Endothelial cell of umbilical vein (primary cell): ENCODE results near the gene PPM1L. TPM values are rescaled to one million over a fixed set of nuclear protein-coding genes. Genes with fewer than 3 reads are reported as not detected.

Experiments
- BruUV-seq: library from RNA; stranded (reverse); fragments of 400-500 nt; replicated peaks from 2 replicates; lab custom pipeline; 2021; lab: Mats Ljungman, UMichigan
- CTCF ChIA-PET: fragments of 300-600, 350-600 bp; sonication (Branson Sonifier 250); formaldehyde crosslinking; loops from one replicate; lab custom pipeline; 2021; ENCODE audit warnings: antibody characterized with exemption, inconsistent platforms; lab: Charles Lee
- POLR2A ChIA-PET: fragments of 300-600, 350-600 bp; sonication (Branson Sonifier 250); formaldehyde crosslinking; loops from one replicate; lab custom pipeline; 2021; ENCODE audit warnings: antibody characterized with exemption, inconsistent platforms; lab: Charles Lee
- DNase-seq: peaks from one replicate; pipeline ENCODE4 v3.0.0-alpha.2; 2011; ENCODE audit warnings: low read depth, low spot score
- FAIRE-seq: peaks from 2 replicates; lab custom pipeline; 2011; peaks lifted over from hg19 to GRCh38; lab: Jason Lieb, UNC
- H2AFZ ChIP-seq: 2 replicates; pipeline ENCODE4 v1.6.0; 2012; ENCODE audit warnings: low read depth, low read length, control low read depth, inconsistent platforms
- H3K27ac ChIP-seq: 2 replicates; pipeline ENCODE4 v1.5.1; 2011; ENCODE audit warnings: low read depth, mild to moderate bottlenecking, control low read depth, low read length, moderate library complexity; ENCODE audit not compliant: insufficient read depth
- H3K27me3 ChIP-seq, 2 experiments: 2 replicates each; pipeline versions ENCODE4 v1.6.0 to v1.6.1; 2011; ENCODE audit warnings: low read length in 2 of 2, mixed read lengths in 1 of 2; ENCODE audit not compliant: control insufficient read depth in 2 of 2, insufficient read depth in 2 of 2
- H3K36me3 ChIP-seq, 2 experiments: 2 replicates in 1 of 2; 3 replicates in 1 of 2; pipeline ENCODE4 v1.5.1; 2011; ENCODE audit warnings: low read length in 2 of 2, mild to moderate bottlenecking in 1 of 2, moderate library complexity in 1 of 2; ENCODE audit not compliant: control insufficient read depth in 2 of 2, insufficient read depth in 2 of 2; ENCODE audit errors: extremely low read depth in 1 of 2
- H3K4me1 ChIP-seq: 3 replicates; pipeline ENCODE4 v1.5.1; 2011; ENCODE audit warnings: mild to moderate bottlenecking, low read length; ENCODE audit not compliant: control insufficient read depth, insufficient read depth; ENCODE audit errors: extremely low read depth
- H3K4me2 ChIP-seq: 2 replicates; pipeline ENCODE4 v1.6.1; 2011; ENCODE audit warnings: low read length, control low read depth, mixed read lengths; ENCODE audit not compliant: insufficient read depth
- H3K4me3 ChIP-seq, 3 experiments: fragments of 200-600 bp in 1 of 3; sonication (generic), shearing (Covaris generic) in 1 of 3; replicated peaks in 1 of 3; 2 replicates each; pipeline ENCODE4 v1.5.1; 2011 to 2016; ENCODE audit warnings: control low read depth in 3 of 3, low read length in 3 of 3, mild to moderate bottlenecking in 2 of 3, inconsistent platforms in 1 of 3, low read depth in 1 of 3, moderate library complexity in 1 of 3; ENCODE audit not compliant: insufficient read depth in 1 of 3
- H3K79me2 ChIP-seq: 2 replicates; pipeline ENCODE4 v1.6.0; 2012; ENCODE audit warnings: low read length, inconsistent platforms; ENCODE audit not compliant: control insufficient read depth, insufficient read depth
- H3K9ac ChIP-seq: replicated peaks from 2 replicates; pipeline ENCODE3; 2011; ENCODE audit warnings: low read length, control low read depth; ENCODE audit not compliant: insufficient read depth; ENCODE audit errors: extremely low read depth
- H3K9me1 ChIP-seq: replicated peaks from 3 replicates; pipeline ENCODE4 v1.6.0; 2011; ENCODE audit warnings: mild to moderate bottlenecking, low read length; ENCODE audit not compliant: control insufficient read depth, insufficient read depth; ENCODE audit errors: extremely low read depth
- H3K9me3 ChIP-seq: replicated peaks from 2 replicates; pipeline ENCODE4 v1.5.1; 2012; ENCODE audit warnings: low read length, inconsistent platforms; ENCODE audit not compliant: control insufficient read depth, insufficient read depth
- H4K20me1 ChIP-seq: replicated peaks from 2 replicates; pipeline ENCODE3; 2011; ENCODE audit warnings: mild to moderate bottlenecking, low read length; ENCODE audit not compliant: control insufficient read depth, insufficient read depth; ENCODE audit errors: extremely low read depth
- EZH2 ChIP-seq: IDR thresholded peaks from 2 replicates; pipeline ENCODE4 v1.6.1; 2012; ENCODE audit warnings: borderline replicate concordance, low read depth, mild to moderate bottlenecking, moderate library complexity, low read length, inconsistent platforms; ENCODE audit not compliant: severe bottlenecking
- FOS ChIP-seq: IDR thresholded peaks from 2 replicates; pipeline ENCODE4 v1.6.1; 2011; ENCODE audit warnings: mild to moderate bottlenecking, low read length, moderate library complexity, borderline replicate concordance; ENCODE audit not compliant: insufficient read depth
- GATA2 ChIP-seq: IDR thresholded peaks from 2 replicates; pipeline ENCODE4 v1.7.0; 2011; ENCODE audit warnings: low read depth, mild to moderate bottlenecking, moderate library complexity, mixed read lengths, low read length; ENCODE audit not compliant: insufficient read length, insufficient read depth
- JUN ChIP-seq: IDR thresholded peaks from 2 replicates; pipeline ENCODE4 v1.6.1; 2011; ENCODE audit warnings: borderline replicate concordance, low read depth; ENCODE audit not compliant: insufficient read length, insufficient read depth
- MYC ChIP-seq: IDR thresholded peaks from one replicate; pipeline ENCODE4 v1.6.1; 2011; ENCODE audit warnings: mild to moderate bottlenecking, low read depth, low read length
- POLR2A ChIP-seq: IDR thresholded peaks from 2 replicates; pipeline ENCODE4 v1.6.1; 2012; ENCODE audit warnings: low read depth, mild to moderate bottlenecking, control low read depth, low read length
- POLR2AphosphoS5 ChIP-seq: IDR thresholded peaks from 2 replicates; pipeline ENCODE4 v1.6.1; 2012; ENCODE audit warnings: low read depth, mild to moderate bottlenecking, control low read depth, low read length, moderate library complexity; ENCODE audit not compliant: insufficient read depth
- dilution Hi-C: fragments of 300-500 bp; cut with MboI; formaldehyde crosslinking; loops from one replicate; pipeline ENCODE4 v1.15.0; 2019; ENCODE audit warnings: low sequenced_read_pairs; ENCODE audit not compliant: extremely low pct_ligation_motif_present
- intact Hi-C: fragments of 100-400 bp; cut with micrococcal nuclease; formaldehyde crosslinking; loops from one replicate; pipeline ENCODE4 v1.10.0; 2022
- polyA plus RNA-seq, 4 experiments: library from polyadenylated mRNA; depleted of rRNA in 3 of 4; stranded (reverse) in 3 of 4; unstranded in 1 of 4; fragments of >200 nt; gene quantifications; 2 replicates each; pipeline versions ENCODE4 v1.2.1 to v1.2.3, GENCODE V29; 2011 to 2012; ENCODE audit warnings: missing spikeins in 1 of 4
- total RNA-seq: library from RNA; stranded (reverse); gene quantifications from 2 replicates; pipeline ENCODE4 v1.2.3, GENCODE V29; 2021
- TF ChIP-seq, protein P1 (sequence below): IDR thresholded peaks from 2 replicates; pipeline ENCODE4 v1.6.1; 2011; ENCODE audit not compliant: insufficient read depth, insufficient read length

Gene PPM1L
- total and polyA plus RNA-seq, 2 donors (not counting 3 experiments of a cell fraction or from before 2014, with no cell fraction given), result 0.63 to 2.9 TPM

DNA sequence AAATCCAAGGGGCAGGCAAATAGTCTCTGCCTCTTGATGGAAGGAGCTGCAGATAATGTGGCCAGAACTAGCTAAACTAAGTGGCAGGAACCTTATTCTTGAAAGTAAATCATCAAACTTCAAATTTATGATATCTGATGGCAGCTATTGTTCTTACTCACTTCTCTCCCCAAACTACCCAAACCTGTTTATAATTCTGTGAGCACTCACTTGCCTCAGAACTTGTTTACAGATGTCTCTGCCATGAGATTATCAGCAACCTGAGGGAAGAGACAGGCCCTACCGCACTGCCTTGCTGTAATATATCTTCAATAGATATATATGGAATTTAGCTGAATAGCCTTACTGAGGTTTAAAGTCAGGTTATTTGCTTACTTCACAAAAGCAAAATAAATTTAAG lies 351.3 kb downstream of the PPM1L start:
- CTCF ChIA-PET, result interaction anchor here (0.5 to 2.9 kb wide), 2 partner anchors 31 to 151 kb away, joined by 3 to 11 read pairs; no protein-coding TSS in a partner anchor
- Histone ChIP-seq H3K4me3 (no peak overlapping the region), H3K9me3 (no peaks in the 10 kb centered on the region), H3K4me1 (peaks cover 3% of the 10 kb centered on the region), H3K9ac (no peak overlapping the region), H3K9me1 (no peaks in the 10 kb centered on the region), H3K4me2 (no peak overlapping the region), H3K79me2 (no peaks in the 10 kb centered on the region), H4K20me1 (no peaks in the 10 kb centered on the region), H3K36me3 (peaks cover 0 to 4% of the 10 kb centered on the region in 2 experiments), H2AFZ (no peak overlapping the region), H3K27ac (no peak overlapping the region), H3K27me3 (no peaks in the 10 kb centered on the region)
- TF ChIP-seq GATA2 (no peak), POLR2AphosphoS5 (no peak), POLR2A (no peak), JUN (no peak), FOS (no peak), MYC (no peak), EZH2 (no peak)
- TF ChIP-seq, protein P1, sequence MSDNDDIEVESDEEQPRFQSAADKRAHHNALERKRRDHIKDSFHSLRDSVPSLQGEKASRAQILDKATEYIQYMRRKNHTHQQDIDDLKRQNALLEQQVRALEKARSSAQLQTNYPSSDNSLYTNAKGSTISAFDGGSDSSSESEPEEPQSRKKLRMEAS, result no peak
- FAIRE-seq (no peak), DNase-seq (no peak)
- dilution Hi-C loops, result no loop called here
- POLR2A ChIA-PET, result no interaction called here
- intact Hi-C loops, result loop anchor here (5.0 kb wide), 1 partner anchor 155 kb away; no protein-coding TSS in a partner anchor
- BruUV-seq, result no TSS peak

DNA sequence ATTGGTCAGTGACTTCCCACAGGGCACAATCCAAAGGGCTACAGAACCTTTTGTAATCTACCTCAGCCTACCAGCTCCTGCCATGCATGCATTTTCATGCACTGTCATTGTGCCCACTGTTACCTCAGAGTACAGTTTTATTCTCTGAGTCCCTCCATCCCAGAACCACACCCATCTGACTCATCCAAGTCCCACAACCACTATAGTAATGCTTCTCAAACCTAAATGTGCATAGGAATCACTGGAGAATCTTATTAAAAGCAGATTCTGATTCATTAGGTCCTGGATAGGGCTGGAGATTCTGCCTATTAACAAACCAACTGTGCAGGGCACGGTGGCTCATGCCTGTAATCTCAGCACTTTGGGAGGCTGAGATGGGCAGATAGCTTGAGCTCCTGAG lies 352.8 kb downstream of the PPM1L start:
- no peak overlapping the region for H3K27ac ChIP-seq
- intact Hi-C loops, result loop anchor here (5.0 kb wide), 1 partner anchor 157 kb away; no protein-coding TSS in a partner anchor
- no peak overlapping the region for H3K9ac ChIP-seq
- H3K9me1 ChIP-seq, result no peaks in the 10 kb centered on the region
- no peak overlapping the region for H3K4me2 ChIP-seq
- no peak overlapping the region for H3K4me3 ChIP-seq
- H3K36me3 ChIP-seq, result no peaks in the 10 kb centered on the region
- no peak overlapping the region for H2AFZ ChIP-seq
- TF ChIP-seq POLR2AphosphoS5 (no peak), POLR2A (no peak), FOS (no peak), EZH2 (no peak)
- TF ChIP-seq, protein P1, result no peak
- POLR2A ChIA-PET, result no interaction called here
- dilution Hi-C loops, result no loop called here
- no peaks in the 10 kb centered on the region for H3K9me3 ChIP-seq
- H3K27me3 ChIP-seq, result no peaks in the 10 kb centered on the region
- DNase-seq (no peak), FAIRE-seq (no peak)
- H3K79me2 ChIP-seq, result no peaks in the 10 kb centered on the region
- CTCF ChIA-PET, result no interaction called here
- no peaks in the 10 kb centered on the region for H4K20me1 ChIP-seq
- no TSS peak for BruUV-seq
- peaks cover 3% of the 10 kb centered on the region for H3K4me1 ChIP-seq
